Progenitor cell of endocrine pancreas (in vitro differentiated cells): Measurements from ENCODE around the gene ODAD2. TPM values are rescaled to one million over a fixed set of nuclear protein-coding genes. Genes with fewer than 3 reads are reported as not detected.

Experiments used
- DNase-seq: peaks from one replicate; pipeline ENCODE4 v3.0.0; 2021; ENCODE audit warnings: low spot score; ENCODE audit not compliant: unreplicated experiment
- H3K27ac Mint-ChIP-seq: 2 replicates; pipeline ENCODE4 v1.8.0; 2021; ENCODE audit warnings: mild to moderate bottlenecking, moderate library complexity, mixed read lengths
- H3K27me3 Mint-ChIP-seq: 2 replicates; pipeline ENCODE4 v1.8.0; 2021; ENCODE audit warnings: mixed read lengths
- H3K36me3 Mint-ChIP-seq: 2 replicates; pipeline ENCODE4 v1.8.0; 2022; ENCODE audit warnings: mixed read lengths; ENCODE audit not compliant: insufficient read depth
- H3K4me1 Mint-ChIP-seq: 2 replicates; pipeline ENCODE4 v1.8.0; 2021; ENCODE audit warnings: low read depth, mixed read lengths
- H3K4me3 Mint-ChIP-seq: 2 replicates; pipeline ENCODE4 v1.8.0; 2021; ENCODE audit warnings: low read depth, mild to moderate bottlenecking, moderate library complexity, mixed read lengths
- H3K9me3 Mint-ChIP-seq: 2 replicates; pipeline ENCODE4 v1.8.0; 2021; ENCODE audit warnings: low read depth, mixed read lengths
- CTCF ChIP-seq: fragments of 200-600 bp; sonication (generic); IDR thresholded peaks from one replicate; pipeline ENCODE4 v1.5.0; 2021; ENCODE audit warnings: antibody characterized with exemption, mild to moderate bottlenecking; ENCODE audit not compliant: unreplicated experiment
- total RNA-seq: library from RNA; stranded (reverse); gene quantifications from 2 replicates; pipeline ENCODE4 v1.2.1, GENCODE V29; 2021

ODAD2 gene
- total RNA-seq, 1 donor from 2014 or later = 0.67 TPM

GRCh38 chr10:27826369-27826768, 172.5 kb downstream of the ODAD2 start:
- Mint-ChIP-seq H3K9me3 (peaks cover 3% of the 10 kb centered on the region), H3K4me1 (no peaks in the 10 kb centered on the region)
- no peak for DNase-seq

GRCh38 chr10:27822301-27822700, 176.6 kb downstream of the ODAD2 start:
- no peaks in the 10 kb centered on the region for H3K4me1 Mint-ChIP-seq
- no peak for DNase-seq
- H3K27me3 Mint-ChIP-seq = no peaks in the 10 kb centered on the region
- no peak for TF ChIP-seq CTCF
- H3K36me3 Mint-ChIP-seq = no peaks in the 10 kb centered on the region
- H3K27ac Mint-ChIP-seq = no peak overlapping the region
- no peak overlapping the region for H3K4me3 Mint-ChIP-seq
- peaks cover 3% of the 10 kb centered on the region for H3K9me3 Mint-ChIP-seq

More at GRCh38 chr10:27826369-27826768, 172.5 kb downstream of the ODAD2 start:
- Mint-ChIP-seq H3K4me3 (no peak overlapping the region), H3K27ac (no peak overlapping the region), H3K36me3 (no peaks in the 10 kb centered on the region), H3K27me3 (no peaks in the 10 kb centered on the region)
- TF ChIP-seq CTCF = no peak

- TF ChIP-seq CTCF = no peak
- DNase-seq = no peak
- no peaks in the 10 kb centered on the region for H3K4me1 Mint-ChIP-seq
- H3K4me3 Mint-ChIP-seq = no peak overlapping the region
- H3K9me3 Mint-ChIP-seq = peaks cover 3% of the 10 kb centered on the region
- no peak overlapping the region for H3K27ac Mint-ChIP-seq
- H3K27me3 Mint-ChIP-seq = no peaks in the 10 kb centered on the region
- H3K36me3 Mint-ChIP-seq = no peaks in the 10 kb centered on the region
Measured at GRCh38 chr10:27820637-27821036, 178.2 kb downstream of the ODAD2 start.

DNA sequence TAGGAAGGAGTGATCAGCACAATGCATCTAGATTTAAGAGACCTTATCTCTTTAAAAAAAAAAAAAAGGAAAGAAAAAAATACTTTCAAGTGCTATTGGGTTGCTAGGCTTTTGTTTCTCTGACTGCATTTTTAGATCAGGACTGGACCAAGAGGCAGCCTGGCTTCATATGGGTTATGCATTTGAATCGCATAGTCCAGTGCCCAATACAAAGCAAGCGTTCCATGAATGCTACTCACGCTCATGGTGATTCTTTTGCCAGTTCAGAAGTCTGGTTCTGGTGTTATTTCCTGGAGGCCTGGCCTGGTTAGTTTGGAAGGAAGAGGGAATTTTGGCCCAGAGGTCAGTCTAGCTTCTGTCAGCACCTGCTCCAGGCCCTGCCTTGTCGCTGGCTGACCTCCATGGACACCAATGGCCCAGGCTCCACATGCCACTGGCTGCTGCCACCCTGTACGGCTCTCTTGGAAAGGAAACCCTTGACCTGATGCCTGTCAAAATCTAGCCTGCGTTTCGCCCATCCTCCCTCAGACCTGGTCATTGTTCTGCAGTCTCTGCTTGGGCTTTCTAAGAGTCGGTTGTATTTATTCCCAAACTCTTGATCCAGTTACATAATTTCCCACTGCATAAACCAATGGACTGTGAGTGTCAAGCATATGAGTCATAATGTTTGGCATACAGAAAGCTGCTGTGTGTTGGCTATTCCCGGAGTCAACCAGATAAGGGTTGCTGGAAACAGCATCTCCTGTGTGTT, 178.9 kb downstream of the ODAD2 start:
- Mint-ChIP-seq H3K9me3 (peaks cover 3% of the 10 kb centered on the region), H3K36me3 (no peaks in the 10 kb centered on the region), H3K4me3 (no peak overlapping the region), H3K27ac (no peak overlapping the region), H3K4me1 (no peaks in the 10 kb centered on the region), H3K27me3 (no peaks in the 10 kb centered on the region)
- no peak for TF ChIP-seq CTCF
- no peak for DNase-seq

DNA sequence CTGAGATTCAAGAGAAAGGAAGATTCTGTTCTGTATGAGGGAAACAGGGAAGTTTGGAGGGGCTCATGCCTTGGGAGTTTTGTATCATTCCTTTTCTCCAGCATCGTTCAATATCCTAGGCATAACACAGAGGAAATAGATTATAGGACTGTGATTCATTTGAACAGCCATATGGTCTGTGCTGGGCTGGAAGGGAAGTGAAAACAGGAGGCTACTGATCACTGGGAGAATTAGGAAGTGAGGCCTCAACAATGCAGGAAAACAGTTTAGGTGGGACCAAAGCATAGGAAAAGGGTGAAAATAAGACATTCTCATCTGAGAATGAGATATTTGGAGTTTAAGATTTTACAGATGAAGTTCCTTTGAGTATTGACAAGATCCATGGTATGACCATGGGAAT, 182.6 kb downstream of the ODAD2 start:
- Mint-ChIP-seq H3K36me3 (no peaks in the 10 kb centered on the region), H3K4me1 (no peaks in the 10 kb centered on the region), H3K27me3 (no peaks in the 10 kb centered on the region), H3K4me3 (no peak overlapping the region), H3K9me3 (no peaks in the 10 kb centered on the region), H3K27ac (no peak overlapping the region)
- TF ChIP-seq CTCF = no peak
- DNase-seq = no peak
